DND-41 (cell line): ENCODE measurements around the gene GRID1.

Experiments
- ATAC-seq: fragments of 200-7000 bp; cut with Tn5 transposase; 3 replicates; pipeline ENCODE4 v1.9.1; 2021; ENCODE audit warnings: low read depth; ENCODE audit not compliant: insufficient read depth
- DNase-seq: peaks from one replicate; pipeline ENCODE4 v3.0.0-alpha.2; 2020
- H2AFZ ChIP-seq: 2 replicates; pipeline ENCODE4 v1.6.0; 2012; ENCODE audit warnings: low read depth, low read length
- H3K27ac ChIP-seq: 2 replicates; pipeline ENCODE4 v1.5.1; 2012; ENCODE audit warnings: low read length, inconsistent platforms
- H3K27me3 ChIP-seq: fragments of 200-600 bp; sonication (generic); 2 replicates; pipeline ENCODE4 v1.6.0; 2012; ENCODE audit warnings: low read length, mild to moderate bottlenecking, inconsistent platforms; ENCODE audit not compliant: insufficient read depth, poor library complexity
- H3K36me3 ChIP-seq: 2 replicates; pipeline ENCODE4 v1.5.1; 2012; ENCODE audit warnings: low read length, inconsistent platforms; ENCODE audit not compliant: insufficient read depth
- H3K4me1 ChIP-seq: 2 replicates; pipeline ENCODE4 v1.5.1; 2012; ENCODE audit warnings: mild to moderate bottlenecking, low read length; ENCODE audit not compliant: insufficient read depth
- H3K4me2 ChIP-seq: 2 replicates; pipeline ENCODE4 v1.6.0; 2012; ENCODE audit warnings: mild to moderate bottlenecking, moderate library complexity, low read length, inconsistent platforms; ENCODE audit not compliant: insufficient read depth
- H3K4me3 ChIP-seq, 2 experiments: fragments of 200-600 bp in 1 of 2; shearing (Covaris generic) in 1 of 2; 2 replicates each; pipeline ENCODE4 v1.5.1; 2012 to 2016; ENCODE audit warnings: inconsistent platforms in 2 of 2, low read length in 2 of 2, mild to moderate bottlenecking in 2 of 2, low read depth in 1 of 2, moderate library complexity in 1 of 2
- H3K79me2 ChIP-seq: 2 replicates; pipeline ENCODE4 v1.6.0; 2012; ENCODE audit warnings: low read length, inconsistent platforms; ENCODE audit not compliant: insufficient read depth
- H3K9ac ChIP-seq: 2 replicates; pipeline ENCODE4 v1.6.0; 2012; ENCODE audit warnings: low read depth, mild to moderate bottlenecking, inconsistent platforms, low read length, moderate library complexity
- H3K9me3 ChIP-seq: 2 replicates; pipeline ENCODE4 v1.5.1; 2012; ENCODE audit warnings: low read length, moderate library complexity, mild to moderate bottlenecking, inconsistent platforms; ENCODE audit not compliant: insufficient read depth, severe bottlenecking
- H4K20me1 ChIP-seq: 2 replicates; pipeline ENCODE4 v1.6.0; 2012; ENCODE audit warnings: low read length; ENCODE audit not compliant: insufficient read depth
- CTCF ChIP-seq: IDR thresholded peaks from 2 replicates; pipeline ENCODE4 v1.5.1; 2012; ENCODE audit warnings: borderline replicate concordance, low read length, moderate library complexity, mild to moderate bottlenecking; ENCODE audit not compliant: poor library complexity, severe bottlenecking; ENCODE audit errors: extremely low read depth
- EZH2 ChIP-seq: IDR thresholded peaks from 3 replicates; pipeline ENCODE4 v1.6.1; 2012; ENCODE audit warnings: borderline replicate concordance, low read depth, mild to moderate bottlenecking, moderate library complexity, low read length, inconsistent platforms; ENCODE audit not compliant: severe bottlenecking

The GRID1 gene

GRCh38 chr10:86041116-86041515 lies 325.5 kb downstream of the GRID1 start:
- Histone ChIP-seq H3K36me3 (no peaks in the 10 kb centered on the region), H3K9me3 (no peaks in the 10 kb centered on the region), H3K79me2 (no peaks in the 10 kb centered on the region), H2AFZ (no peak overlapping the region), H3K4me1 (0 out of 2 replicates have a peak, but pooled peaks cover 3% of the 10 kb centered on the region), H3K9ac (no peak overlapping the region), H3K4me2 (no peak overlapping the region), H3K27me3 (no peaks in the 10 kb centered on the region), H4K20me1 (no peaks in the 10 kb centered on the region), H3K27ac (no peak overlapping the region), H3K4me3 (no peak overlapping the region)
- DNase-seq (peak; percentile 15), ATAC-seq (peak; percentile 60)
- TF ChIP-seq CTCF (no peak), EZH2 (no peak)

- TF ChIP-seq CTCF (no peak), EZH2 (no peak)
- Histone ChIP-seq H3K9ac (no peak overlapping the region), H3K4me2 (no peak overlapping the region), H3K27ac (no peak overlapping the region), H3K9me3 (no peaks in the 10 kb centered on the region), H3K79me2 (no peaks in the 10 kb centered on the region), H3K36me3 (no peaks in the 10 kb centered on the region), H2AFZ (no peak overlapping the region), H3K4me1 (0 out of 2 replicates have a peak, but pooled peaks cover 3% of the 10 kb centered on the region), H3K4me3 (no peak overlapping the region), H3K27me3 (no peaks in the 10 kb centered on the region), H4K20me1 (no peaks in the 10 kb centered on the region)
- no peak for DNase-seq
- ATAC-seq: no peak
Observed at GRCh38 chr10:86038371-86038770, 328.2 kb downstream of the GRID1 start.

- no peaks in the 10 kb centered on the region for H3K27me3 ChIP-seq
- H3K9me3 ChIP-seq: no peaks in the 10 kb centered on the region
- H3K4me3 ChIP-seq: no peak overlapping the region
- no peak for TF ChIP-seq CTCF
- H3K4me2 ChIP-seq: no peak overlapping the region
- ATAC-seq: no peak
- H3K36me3 ChIP-seq: no peaks in the 10 kb centered on the region
- H3K4me1 ChIP-seq: 0 out of 2 replicates have a peak, but pooled peaks cover 3% of the 10 kb centered on the region
- H3K9ac ChIP-seq: no peak overlapping the region
- no peak overlapping the region for H3K27ac ChIP-seq
- no peak overlapping the region for H2AFZ ChIP-seq
- DNase-seq: no peak
- no peaks in the 10 kb centered on the region for H4K20me1 ChIP-seq
- no peaks in the 10 kb centered on the region for H3K79me2 ChIP-seq
Observed at GRCh38 chr10:86037096-86037495, 329.5 kb downstream of the GRID1 start.

- H4K20me1 ChIP-seq: no peaks in the 10 kb centered on the region
- no peaks in the 10 kb centered on the region for H3K79me2 ChIP-seq
- no peaks in the 10 kb centered on the region for H3K36me3 ChIP-seq
- no peaks in the 10 kb centered on the region for H3K27me3 ChIP-seq
- H3K9ac ChIP-seq: no peak overlapping the region
- no peak overlapping the region for H3K4me2 ChIP-seq
- DNase-seq: no peak
- H3K27ac ChIP-seq: no peak overlapping the region
- H3K9me3 ChIP-seq: peaks cover 4% of the 10 kb centered on the region
- no peak for TF ChIP-seq CTCF
- TF ChIP-seq EZH2: no peak
- H2AFZ ChIP-seq: no peak overlapping the region
- no peak overlapping the region for H3K4me3 ChIP-seq
- ATAC-seq: no peak
- H3K4me1 ChIP-seq: 0 out of 2 replicates have a peak, but pooled peaks cover 3% of the 10 kb centered on the region
Observed at GRCh38 chr10:86036544-86036831, 330.1 kb downstream of the GRID1 start.
